NCI-H2081 (cell line): ENCODE measurements around the gene OR2B2.
A peak's percentile ranks its signal among the peaks of the same experiment; 100 is the strongest.
"Not testable (repeated sequence)": the region's sequence is repeated elsewhere in the genome, so short reads cannot be mapped to it uniquely, and the experiment has no call there.

Experiments used
- DNase-seq, 2 experiments: peaks; one replicate each; lab custom pipeline; 2025; lab: John Stamatoyannopoulos, UW

OR2B2 gene

GRCh38 chr6:27911956-27912446 lies at the start of gene OR2B2:
Gene OR2B2 (minus strand): TSS chr6:27912396. CDS start chr6:27912319, 77 bp downstream.
- no peak for DNase-seq

- DNase-seq: no peak
Observed at GRCh38 chr6:27957516-27957915, 45.3 kb upstream of the OR2B2 start.

DNA sequence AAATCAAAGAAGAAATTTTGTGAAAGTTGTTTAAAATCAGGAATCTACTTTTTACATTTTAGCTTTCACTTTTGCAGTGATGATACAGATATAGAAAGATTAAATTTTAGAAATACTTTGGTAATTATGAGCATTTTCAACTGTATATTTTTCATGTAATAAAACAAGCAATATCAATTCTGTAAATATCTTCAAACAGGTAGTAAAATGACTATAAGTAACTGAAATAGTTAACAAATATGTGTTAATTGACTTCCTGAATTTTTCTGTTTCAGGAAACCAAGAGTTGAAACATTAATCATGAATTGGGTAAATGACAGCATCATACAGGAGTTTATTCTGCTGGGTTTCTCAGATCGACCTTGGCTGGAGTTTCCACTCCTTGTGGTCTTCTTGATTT lies 44.7 kb upstream of the OR2B2 start, which contains the start of gene OR2B6:
Gene OR2B6, plus strand, starts transcription at position 301 of the 400 bp plus-strand sequence. Its CDS starts 0 bp downstream, at position 301.
- DNase-seq: no peak

DNA sequence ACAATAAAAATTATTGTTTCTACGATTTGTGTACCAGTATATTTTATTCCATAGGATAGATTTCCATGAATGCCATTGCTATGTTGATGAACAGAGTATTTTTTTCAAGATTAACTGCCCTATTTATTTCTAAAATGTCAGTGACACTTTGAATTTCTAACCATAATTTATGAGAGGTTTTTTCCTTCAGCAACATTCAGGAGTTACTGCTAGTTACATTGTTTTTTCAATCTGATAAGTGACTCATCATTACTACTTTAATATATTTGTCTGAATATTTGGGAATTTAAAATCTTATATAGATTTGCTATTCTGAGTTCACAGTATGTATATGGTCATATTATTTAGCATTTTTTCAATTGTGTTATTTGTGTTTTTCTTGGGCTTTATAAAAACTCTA lies 38.8 kb upstream of the OR2B2 start:
- no peak for DNase-seq

DNA sequence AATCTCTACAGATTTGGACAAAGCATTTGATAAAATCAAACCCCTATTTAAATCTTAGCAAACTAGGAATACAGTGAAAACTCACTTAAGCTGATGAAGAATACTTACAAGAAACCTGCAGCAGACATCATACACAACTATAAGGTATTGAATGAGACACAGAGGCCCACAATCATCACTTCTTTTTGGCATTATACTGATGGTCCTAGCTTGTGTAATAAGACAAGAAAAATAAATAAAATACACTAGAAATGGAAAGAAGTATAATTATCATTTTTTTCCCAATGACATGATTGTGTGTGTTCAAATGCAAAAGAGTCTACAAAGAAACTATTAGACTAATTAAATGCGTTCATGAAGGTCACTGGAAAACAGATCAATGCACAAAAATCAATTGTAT lies 36.0 kb upstream of the OR2B2 start:
- no peak for DNase-seq

DNA sequence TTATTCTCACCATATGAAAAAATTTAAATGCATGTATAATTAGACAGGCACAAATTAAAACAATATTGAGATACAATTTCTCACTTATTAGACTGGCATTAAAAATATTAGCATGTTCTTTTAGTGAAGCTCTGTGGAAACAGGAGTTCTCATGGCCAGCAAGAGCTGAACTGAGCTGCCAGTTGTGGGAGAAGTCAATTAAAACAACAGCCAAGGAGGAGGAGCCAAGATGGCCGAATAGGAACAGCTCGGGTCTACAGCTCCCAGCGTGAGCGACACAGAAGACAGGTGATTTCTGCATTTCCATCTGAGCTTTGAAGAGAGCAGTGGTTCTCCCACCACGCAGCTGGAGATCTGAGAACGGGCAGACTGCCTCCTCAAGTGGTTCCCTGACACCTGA lies 30.9 kb upstream of the OR2B2 start:
- not testable (repeated sequence) for DNase-seq

- DNase-seq: no peak
Observed at GRCh38 chr6:27940766-27941165, 28.6 kb upstream of the OR2B2 start.

DNA sequence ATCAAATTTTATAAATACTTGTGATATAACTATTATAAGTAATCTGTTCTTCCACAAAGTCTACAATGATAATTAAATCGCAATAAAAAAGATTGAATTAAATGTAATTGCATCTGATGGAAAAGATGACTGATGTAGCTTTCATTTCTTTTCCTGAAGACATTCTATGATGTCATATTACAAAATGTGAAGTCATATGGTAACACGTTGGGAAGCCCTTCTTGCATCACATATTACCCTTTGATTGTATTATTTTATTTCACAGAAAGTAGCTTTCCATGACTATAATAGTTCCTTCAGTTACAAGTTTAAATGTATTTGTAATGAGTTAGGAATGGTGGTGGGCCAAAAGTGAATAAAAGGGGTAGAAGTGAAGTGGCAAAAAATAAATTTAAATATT lies 19.0 kb upstream of the OR2B2 start:
- no peak for DNase-seq

DNA sequence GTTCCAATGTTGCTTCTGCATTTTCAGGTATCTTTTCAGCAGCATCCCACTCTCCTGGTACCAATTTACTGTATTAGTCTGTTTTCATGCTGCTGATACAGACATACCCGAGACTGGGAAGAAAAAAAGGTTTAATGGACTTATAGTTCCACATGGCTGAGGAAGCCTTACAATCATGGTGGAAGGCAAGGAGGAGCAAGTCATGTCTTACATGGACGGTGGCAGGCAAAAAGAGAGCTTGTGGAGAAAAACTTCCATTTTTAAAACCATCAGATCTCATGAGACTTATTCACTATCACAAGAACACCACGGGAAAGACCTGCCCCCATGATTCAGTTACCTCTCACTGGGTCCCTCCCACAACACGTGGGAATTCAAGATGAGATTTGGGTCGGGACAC lies 17.7 kb upstream of the OR2B2 start:
- not testable (repeated sequence) for DNase-seq

- DNase-seq: not testable (repeated sequence)
Observed at GRCh38 chr6:27928041-27928440, 15.8 kb upstream of the OR2B2 start.

DNA sequence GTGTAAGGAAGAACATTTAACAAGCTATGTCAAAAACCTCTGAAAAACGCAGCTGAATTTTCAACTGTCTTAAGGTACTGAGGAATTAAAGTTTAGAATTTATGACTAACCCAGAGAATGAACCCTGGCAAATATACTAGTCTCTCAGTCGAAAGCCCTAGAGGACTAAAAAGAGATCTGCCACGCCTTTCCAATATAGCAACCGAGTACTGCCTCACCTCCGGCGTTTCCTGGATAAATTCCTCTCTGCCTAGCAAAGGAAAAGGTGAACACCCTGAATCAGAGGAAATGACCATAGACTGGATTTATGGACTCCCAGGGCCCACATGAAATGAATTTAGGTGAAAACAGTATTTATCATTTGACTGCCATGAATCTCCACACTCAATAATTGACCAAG lies 12.0 kb upstream of the OR2B2 start:
- no peak for DNase-seq

GRCh38 chr6:27922949-27923348 lies 10.8 kb upstream of the OR2B2 start:
- no peak for DNase-seq

DNA sequence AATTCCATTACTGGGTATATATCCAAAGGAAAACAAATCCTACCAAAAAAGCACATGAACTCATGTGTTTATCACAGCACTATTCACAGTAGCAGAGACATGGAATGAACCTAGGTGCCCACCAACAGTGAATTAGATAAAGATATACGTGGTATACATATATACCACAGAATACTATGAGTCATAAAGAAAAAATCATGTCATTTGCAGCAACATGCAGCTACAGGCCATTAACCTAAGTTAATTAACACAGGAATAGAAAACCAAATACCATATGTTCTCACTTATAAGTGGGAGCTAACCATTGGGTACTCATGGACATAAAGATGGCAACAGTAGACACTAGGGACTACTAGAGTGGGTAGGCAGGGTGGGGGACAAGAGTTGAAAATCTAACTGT lies 4.2 kb downstream of the OR2B2 start:
- no peak for DNase-seq

DNA sequence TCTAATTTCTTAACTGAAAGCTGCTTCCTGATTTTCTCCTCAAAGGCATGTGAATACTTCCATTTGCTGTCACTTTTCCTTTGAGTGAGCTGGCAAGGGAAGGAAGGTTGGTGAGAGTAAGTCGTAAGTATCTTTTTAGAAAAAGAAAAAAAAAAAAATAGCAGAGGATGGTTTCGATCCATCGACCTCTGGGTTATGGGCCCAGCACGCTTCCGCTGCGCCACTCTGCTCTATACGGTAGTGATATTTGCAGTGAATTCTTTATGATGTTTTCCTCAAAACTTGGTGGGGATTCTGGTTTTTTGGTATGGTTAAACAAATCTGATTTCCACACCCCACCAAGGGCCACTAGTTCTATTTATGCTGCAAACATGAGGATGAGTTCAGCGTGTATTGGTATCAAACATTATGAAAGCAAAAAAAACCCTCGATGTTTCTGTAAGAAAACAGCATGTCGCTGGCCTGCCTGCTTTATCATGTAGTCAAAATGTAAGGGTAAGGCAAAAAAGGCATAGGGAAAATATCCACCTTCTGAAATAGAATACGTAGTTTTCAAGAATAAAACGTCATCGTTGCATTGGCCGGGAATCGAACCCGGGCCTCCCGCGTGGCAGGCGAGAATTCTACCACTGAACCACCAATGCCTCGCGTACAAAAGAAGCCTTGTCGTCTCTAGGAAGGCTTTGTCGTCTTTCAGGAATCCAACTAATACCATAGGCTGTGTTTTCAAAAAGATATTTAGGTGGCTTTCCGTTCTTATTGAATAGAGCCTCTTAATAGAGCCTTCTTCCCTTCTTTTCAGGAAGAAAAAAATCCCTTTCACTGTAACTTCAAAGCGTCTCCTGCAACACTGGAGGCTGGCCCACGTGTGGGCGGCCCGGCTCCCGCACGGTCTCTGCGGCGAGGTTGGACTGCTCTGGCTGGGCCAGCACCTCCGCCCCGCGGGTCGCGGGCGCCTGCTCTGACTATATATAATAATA lies 9.6 kb downstream of the OR2B2 start:
- DNase-seq: peak; percentile 76 to 79

- DNase-seq: no peak
Observed at GRCh38 chr6:27901801-27902200, 10.4 kb downstream of the OR2B2 start.

- not testable (repeated sequence) for DNase-seq
Observed at GRCh38 chr6:27900197-27900596, 12.0 kb downstream of the OR2B2 start.

DNA sequence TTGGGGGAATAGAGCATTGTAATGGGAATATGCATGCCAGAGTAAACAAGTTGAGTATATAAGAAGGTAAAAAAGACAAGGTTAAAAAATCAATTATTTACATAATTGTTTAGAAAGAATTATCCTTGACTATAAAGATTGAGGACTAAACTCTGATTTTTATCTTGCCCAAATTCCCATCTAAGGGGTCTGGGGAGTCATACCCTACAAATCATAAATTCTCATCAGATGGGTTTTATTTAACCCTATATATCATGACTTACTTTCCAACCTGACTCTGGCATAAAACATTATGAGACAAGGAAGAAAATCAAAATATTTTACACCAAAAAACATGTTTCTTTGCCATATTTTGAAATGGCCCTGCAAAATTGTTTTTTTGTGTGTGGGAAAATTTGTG lies 12.7 kb downstream of the OR2B2 start:
- no peak for DNase-seq

GRCh38 chr6:27897580-27898206 lies 14.5 kb downstream of the OR2B2 start:
- no peak for DNase-seq

DNA sequence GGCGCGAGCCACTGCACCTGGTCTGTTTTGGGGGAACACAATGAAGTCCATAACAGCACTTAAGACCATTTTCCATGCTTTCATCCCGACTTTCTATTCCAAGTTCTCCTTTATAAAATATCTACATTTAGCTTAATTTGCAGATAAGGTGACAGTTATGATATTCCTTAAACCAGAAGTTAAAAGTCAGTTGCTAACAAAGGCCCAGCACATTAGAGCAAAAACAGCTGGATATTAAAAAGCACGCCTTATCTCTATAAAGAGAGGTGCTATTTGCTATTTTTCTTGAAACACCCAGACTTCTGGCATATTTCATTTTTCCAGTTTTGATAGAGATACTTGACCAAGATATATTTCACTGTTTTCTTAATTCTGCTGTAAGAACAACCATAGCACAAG lies 15.8 kb downstream of the OR2B2 start:
- DNase-seq: no peak

- DNase-seq: peak; percentile 82 to 84
Observed at GRCh38 chr6:27894839-27895762, 17.1 kb downstream of the OR2B2 start.

- peak; percentile 92 to 96 for DNase-seq
Observed at GRCh38 chr6:27893836-27894807, 18.1 kb downstream of the OR2B2 start.
